CD4-positive, alpha-beta T cell treated with Interleukin-6 at 100 ng/mL for 8 hours (primary cell): ENCODE results near the gene ACIN1.

ENCODE experiments used
- DNase-seq: peaks from one replicate; pipeline ENCODE4 v3.0.0-alpha.2; 2020; ENCODE audit warnings: mixed read lengths, low spot score

ACIN1 gene

DNA sequence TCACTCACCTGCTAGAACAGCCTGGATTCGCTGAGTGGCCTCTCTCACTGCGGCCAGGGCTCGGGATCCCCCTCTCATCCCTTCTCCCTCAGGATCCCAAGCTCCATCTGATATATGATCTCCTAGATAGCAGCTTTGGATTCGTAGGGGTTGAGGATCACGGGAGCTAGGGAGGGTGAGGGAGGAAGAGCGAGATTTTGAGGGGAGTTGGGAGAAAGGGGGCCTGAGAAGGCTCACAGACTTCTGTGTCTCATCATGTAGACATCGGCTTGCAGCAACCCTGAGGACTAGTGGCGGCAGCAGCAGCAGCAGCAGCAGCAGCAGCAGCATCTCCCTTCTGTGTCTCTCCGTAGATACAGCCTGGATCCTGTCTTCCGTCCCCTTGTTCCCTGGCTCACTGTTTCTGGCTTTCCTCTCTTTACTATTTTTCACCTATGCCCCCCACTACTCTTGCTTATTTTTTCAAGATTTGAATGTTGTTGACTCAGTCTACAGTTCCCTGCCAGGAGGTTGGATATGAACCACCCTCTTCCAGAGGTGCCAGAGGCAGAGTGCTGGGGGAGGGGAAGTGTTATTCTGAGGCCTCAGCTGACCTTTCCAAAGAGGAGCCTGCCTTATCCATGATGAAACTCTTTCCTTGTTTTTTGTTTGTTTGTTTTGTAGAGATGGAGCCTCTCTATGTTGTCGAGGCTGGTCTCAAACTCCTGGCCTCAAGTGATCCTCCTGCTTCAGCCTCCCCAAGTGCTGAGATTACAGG lies 9.8 kb upstream of the ACIN1 start, which contains the start of gene CIROP:
Gene CIROP (minus strand): TSS at position 399 of the 757 bp plus-strand sequence. CDS start 69 bp downstream, at position 330.
- DNase-seq, result no peak

DNA sequence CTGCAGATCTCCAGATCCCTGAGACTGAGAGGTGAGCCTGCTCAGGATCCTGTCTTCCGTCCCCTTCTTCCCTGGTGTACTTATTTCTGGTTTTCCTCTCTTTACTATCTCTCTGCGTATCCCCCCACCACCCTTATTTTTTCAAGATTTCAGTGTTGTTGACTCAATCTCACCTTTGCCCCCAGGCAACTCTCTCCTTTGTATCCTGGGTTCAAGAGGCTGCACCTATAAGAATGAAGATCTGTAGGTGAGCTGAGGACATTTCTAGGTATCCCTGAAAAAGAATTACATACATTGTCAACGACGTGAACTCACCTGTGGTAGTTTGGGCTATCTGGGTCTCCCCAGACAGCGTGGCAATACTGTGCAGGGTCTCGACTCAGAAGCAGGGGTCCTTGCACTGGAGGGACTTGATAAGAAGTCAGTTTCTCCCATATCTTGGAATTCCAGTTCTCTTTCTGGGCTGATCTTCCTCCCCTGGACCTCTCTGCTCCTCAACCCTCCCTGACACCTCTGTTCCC lies 9.2 kb upstream of the ACIN1 start:
- no peak for DNase-seq

- no peak for DNase-seq
Measured at GRCh38 chr14:23103581-23103980, 8.6 kb upstream of the ACIN1 start.

GRCh38 chr14:23102801-23103200 lies 7.9 kb upstream of the ACIN1 start:
- DNase-seq, result no peak

GRCh38 chr14:23101986-23102625 lies 7.2 kb upstream of the ACIN1 start:
- no peak for DNase-seq

DNA sequence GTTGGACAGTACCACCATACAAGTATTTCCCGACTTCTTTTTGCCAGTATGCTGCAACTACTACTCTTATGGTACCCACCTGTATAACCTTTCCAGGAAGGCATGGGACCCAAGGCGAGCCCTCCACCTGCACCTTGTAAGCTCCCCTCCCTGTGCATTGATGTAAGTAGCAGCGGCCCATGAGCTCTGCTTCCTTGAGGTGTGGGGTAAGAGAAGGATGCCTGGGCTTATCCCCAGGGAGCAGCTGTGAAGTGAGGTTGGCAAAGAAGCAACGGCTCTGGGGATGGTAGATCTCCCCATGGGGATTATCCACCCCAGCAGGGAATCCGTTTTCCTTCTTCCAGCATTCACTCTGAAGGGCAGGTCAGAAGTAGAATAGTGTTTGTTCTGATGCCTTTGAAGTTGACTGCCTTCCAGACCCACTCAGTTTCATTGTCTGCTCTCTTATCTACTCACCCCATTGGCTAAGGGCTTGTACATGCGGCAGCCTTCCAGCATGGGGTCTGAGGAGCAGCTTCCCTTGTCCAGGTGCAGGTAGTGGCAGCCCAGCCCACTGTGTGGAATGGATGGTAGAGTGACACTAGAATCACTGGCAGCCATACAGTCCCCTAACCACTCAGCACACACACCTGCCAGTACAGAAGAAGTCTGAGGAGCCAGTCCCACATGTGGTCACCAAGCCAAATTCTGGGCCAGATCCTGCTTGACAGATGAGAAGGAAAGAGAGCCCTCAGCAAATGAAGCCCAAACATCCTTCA lies 6.5 kb upstream of the ACIN1 start:
- DNase-seq, result no peak

DNA sequence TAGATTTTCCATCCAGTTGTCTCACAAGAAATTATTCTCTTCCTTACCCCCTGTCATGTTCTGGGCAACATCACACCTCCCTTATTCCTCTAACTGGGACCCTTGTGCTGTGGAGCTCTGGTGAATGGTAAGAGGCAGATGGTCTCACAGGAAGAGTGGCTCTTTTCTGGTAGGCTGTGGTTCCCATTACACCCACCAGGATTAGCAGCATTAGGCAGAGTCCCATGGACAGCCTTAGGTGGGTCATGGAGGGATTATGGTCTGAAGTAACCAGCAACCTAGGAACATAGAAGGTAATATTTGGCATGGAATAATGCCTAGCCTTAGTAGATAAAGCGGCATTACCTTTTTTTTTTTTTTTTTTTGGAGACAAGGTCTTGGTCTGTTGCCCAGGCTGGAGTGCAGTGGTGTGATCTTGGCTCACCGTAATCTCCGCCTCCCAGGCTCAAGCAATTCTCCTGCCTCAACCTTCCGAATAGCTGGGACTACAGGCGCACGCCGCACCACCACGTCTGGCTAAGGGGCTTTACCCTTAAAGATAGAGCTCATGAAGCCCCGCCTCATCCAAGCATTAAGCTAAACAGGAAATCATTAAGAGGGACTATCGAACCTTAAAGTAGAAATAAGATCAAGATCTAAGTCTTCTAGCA lies 4.4 kb upstream of the ACIN1 start:
- no peak for DNase-seq

DNA sequence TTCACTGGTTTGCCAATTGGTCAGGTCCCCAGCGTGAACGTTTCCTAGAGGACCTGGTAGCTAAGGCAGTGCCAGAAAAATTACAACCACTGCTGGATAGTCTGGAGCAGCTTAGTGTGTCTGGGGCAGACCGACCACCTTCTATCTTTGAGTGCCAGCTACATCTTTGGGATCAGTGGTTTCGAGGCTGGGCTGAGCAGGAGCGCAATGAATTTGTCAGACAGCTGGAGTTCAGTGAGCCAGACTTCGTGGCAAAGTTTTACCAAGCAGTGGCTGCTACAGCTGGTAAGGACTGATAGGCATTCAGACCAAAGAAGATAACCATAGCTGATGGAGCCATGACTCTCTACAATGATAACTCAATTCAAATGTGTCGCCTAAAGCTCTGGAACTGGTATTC lies 2.9 kb upstream of the ACIN1 start:
- no peak for DNase-seq

DNA sequence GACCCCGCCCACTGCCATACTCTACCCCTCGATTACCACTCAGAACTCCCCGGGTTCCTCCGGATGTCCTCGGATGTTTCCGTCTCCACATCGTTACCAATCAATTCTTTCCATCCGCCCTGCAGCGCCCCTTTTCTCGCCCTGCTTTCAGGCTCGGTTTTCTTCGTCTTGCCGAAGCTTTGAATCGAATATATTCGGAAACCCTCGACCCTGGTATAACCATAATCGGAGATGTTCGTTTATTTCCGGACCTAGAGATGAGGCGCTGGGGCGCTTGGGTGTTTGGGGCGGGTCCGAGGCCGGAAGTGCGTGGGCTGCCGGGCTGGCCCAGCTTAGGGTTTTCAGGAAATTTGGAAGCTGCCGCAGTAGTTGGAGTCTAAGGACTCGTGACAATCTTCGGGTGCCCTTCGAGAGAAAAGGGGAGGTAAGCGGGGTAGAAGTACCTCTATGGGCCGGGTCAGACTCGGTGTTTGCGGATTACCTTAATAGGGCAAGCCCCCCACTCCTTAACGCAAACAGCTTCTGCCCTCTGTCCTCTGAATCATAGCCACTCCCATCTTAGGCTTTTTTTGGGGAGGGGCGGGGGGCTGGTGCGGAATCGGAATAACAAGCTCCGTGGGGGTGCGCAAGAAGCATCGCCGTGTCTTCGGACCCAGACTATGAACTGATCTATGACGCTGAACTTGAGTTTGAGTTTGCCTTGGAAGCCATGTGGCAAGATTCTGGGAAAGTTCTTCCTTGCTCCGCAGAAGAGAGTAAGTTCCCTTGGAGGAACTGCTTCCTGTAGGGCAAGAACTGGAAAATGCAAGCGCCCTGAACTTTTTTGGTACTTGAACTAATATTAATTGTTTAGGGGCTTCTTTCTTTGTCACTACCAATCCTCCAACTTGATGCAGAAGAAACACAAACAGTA lies 516 bp upstream of the ACIN1 start, which contains the start of gene C14orf119:
Gene C14orf119 (plus strand): TSS at position 310 of the 913 bp plus-strand sequence. CDS start 2,154 bp downstream, outside the sequence.
- DNase-seq, result peak; percentile 100

DNA sequence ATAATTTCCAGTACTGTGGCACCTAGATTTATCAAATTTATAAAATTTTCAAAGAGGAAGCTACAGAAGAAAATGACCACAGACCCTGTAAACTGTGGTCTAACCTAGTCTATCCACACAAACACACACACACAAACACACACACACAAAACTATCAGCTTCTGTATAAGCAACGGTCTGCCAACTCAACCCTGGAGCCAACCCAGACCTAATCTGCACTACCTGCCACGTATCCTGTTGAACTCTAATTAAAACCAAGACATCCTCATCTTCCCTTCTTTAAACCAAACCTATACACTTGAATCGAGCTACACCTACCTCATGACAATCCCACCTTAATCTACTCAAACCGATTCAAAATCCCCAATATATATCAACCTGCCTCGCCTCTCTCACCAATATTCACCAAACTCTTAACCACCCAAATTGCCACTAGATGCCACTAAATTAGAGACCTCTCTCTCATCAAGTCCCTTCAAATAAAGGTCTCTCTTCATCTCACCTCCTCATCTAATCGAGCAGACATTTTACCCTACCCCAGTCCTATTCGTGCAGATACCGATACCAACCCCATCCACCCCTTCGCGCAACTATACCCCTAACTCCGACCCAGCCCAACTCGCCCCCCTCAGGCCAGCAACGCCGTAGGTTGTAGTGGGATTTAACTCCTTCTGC lies 808 bp downstream of the ACIN1 start:
- DNase-seq, result no peak

GRCh38 chr14:23093526-23093925 lies 1.4 kb downstream of the ACIN1 start:
- no peak for DNase-seq

DNA sequence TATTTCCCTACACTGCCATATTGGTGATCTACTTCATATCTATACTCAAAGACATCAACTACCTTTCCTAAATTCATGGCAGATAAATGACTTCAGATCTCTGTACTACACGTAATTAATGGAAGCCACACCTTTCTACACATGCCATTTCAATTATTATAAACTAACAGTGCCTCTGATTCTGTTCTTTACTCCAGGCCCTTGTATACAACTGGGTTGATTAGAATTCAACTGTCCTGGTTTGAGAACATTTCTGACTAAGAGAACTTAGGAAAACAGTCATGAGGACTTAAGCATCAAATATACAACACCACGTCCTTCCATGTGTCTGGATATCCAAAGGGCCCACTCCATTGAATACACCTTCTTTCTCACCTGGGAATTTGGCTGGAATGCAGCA lies 1.8 kb downstream of the ACIN1 start:
- DNase-seq, result no peak

DNA sequence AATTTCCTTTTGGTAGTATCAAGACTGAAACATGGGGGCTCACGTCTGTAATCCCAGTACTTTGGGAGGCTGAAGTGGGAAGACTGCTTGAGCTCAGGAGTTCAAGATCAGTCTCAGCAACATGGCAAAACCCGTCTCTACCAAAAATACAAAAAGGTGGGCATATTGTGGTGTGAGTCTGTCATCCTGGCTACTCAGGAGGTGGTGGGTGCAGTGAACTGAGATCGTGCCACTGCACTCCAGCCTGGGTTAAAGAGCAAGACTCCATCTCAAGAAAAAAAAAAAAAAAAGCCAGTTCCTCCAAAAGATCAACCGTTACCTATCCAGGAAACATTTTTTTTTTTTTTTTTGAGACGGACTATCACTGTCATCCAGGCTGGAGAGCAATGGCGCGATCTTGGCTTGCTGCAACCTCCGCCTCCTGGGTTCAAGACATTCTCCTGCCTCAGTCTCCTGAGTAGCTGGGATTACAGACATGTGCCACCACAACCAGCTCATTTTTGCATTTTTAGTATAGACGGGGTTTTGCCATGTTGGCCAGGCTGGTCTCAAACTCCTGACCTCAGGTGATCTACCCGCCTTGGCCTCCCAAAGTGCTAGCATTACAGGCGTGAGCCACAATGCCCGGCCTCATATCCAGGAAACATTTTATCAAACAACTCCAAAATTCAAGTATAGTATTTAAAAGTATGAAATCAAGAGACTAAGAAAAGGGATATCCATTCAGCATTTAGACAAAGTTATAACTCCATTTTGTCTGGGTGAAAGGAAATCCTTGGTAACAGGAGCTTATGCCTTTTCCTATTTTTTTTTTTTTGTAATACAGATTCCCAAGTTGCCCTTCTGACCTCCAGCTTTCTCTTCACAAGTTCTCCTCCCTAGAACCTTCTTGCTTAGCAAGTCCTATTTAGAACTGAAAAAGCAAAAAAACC lies 3.4 kb downstream of the ACIN1 start:
- DNase-seq, result no peak

DNA sequence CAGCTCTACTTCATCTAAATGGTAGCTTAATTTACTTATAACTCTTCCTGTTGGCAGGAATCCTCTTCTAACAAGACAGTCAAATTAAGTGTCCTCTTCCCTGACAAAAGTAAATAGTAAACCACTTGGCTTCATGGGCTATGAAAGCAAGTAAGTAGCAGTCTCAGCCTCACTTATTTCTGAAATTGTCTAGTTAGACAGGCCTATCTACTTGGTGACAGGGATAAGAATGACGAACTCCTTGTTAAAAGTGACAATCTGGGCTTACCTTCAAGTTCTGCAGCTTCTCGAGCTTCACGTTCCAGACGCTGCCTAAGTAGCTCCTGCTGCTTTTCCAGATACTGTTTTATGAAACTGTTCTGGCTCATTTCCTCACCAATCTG lies 4.7 kb downstream of the ACIN1 start:
- DNase-seq, result no peak

GRCh38 chr14:23089498-23090253 lies 5.3 kb downstream of the ACIN1 start:
- DNase-seq, result no peak

- no peak for DNase-seq
Measured at GRCh38 chr14:23086565-23086964, 8.4 kb downstream of the ACIN1 start.

GRCh38 chr14:23085458-23085857 lies 9.5 kb downstream of the ACIN1 start:
- no peak for DNase-seq

GRCh38 chr14:23080474-23080873 lies 14.5 kb downstream of the ACIN1 start:
- DNase-seq, result no peak

- DNase-seq, result no peak
Measured at GRCh38 chr14:23079716-23080115, 15.2 kb downstream of the ACIN1 start.
